Measurements from ENCODE around the gene ATF5.

DNA sequence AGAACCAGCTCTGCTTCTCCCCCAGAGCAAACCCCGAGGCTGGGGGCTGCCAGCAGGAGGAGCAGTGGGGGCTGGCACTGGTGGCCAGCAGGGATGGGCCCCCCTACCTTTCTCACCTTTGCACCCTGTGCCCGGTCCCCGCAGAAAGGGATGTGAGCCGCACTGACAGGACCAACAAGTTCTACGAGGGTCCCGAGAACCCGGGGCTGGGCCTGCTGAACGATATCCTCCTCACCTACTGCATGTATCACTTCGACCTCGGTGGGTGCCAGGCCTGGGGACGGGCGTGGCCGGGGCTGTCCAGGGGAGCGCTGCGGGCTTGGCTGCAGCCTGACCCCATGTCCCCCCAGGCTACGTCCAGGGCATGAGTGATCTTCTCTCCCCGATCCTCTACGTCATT, 44.9 kb upstream of the ATF5 start:
- TF ChIP-seq, protein P1, sequence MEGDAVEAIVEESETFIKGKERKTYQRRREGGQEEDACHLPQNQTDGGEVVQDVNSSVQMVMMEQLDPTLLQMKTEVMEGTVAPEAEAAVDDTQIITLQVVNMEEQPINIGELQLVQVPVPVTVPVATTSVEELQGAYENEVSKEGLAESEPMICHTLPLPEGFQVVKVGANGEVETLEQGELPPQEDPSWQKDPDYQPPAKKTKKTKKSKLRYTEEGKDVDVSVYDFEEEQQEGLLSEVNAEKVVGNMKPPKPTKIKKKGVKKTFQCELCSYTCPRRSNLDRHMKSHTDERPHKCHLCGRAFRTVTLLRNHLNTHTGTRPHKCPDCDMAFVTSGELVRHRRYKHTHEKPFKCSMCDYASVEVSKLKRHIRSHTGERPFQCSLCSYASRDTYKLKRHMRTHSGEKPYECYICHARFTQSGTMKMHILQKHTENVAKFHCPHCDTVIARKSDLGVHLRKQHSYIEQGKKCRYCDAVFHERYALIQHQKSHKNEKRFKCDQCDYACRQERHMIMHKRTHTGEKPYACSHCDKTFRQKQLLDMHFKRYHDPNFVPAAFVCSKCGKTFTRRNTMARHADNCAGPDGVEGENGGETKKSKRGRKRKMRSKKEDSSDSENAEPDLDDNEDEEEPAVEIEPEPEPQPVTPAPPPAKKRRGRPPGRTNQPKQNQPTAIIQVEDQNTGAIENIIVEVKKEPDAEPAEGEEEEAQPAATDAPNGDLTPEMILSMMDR (IDR thresholded peaks at IDR 0.05), result no peak
- no peak for TF ChIP-seq POLR2A (IDR thresholded peaks at IDR 0.05)

All from right lobe of liver (tissue), 4 donors.